RWPE1 (cell line): ENCODE measurements around the gene ERP44.

Source experiments
- CTCF ChIA-PET: fragments of 350-600 bp; sonication (Branson Sonifier 250); formaldehyde crosslinking; extraction: SDS; loops from one replicate; lab custom pipeline; 2021; lab: Yijun Ruan, JAX
- POLR2A ChIA-PET: fragments of 400-600 bp; formaldehyde crosslinking; extraction: SDS; loops from one replicate; lab custom pipeline; 2020; ENCODE audit warnings: antibody characterized with exemption; ENCODE audit not compliant: low non-redundant PET; lab: Yijun Ruan, JAX
- DNase-seq: peaks from one replicate; pipeline ENCODE4 v3.0.0; 2012; ENCODE audit warnings: low spot score
- H3K27ac ChIP-seq: fragments of 450-650 bp; 2 replicates; pipeline ENCODE4 v1.5.1; 2017
- CTCF ChIP-seq: fragments of 450-650 bp; conservative IDR thresholded peaks from 2 replicates; pipeline ENCODE4 v1.5.1; 2017; ENCODE audit warnings: low read depth, mild to moderate bottlenecking

Gene ERP44

GRCh38 chr9:99966716-99967115, 132.1 kb downstream of the ERP44 start:
- peak; percentile 96 for DNase-seq
- POLR2A ChIA-PET = no interaction called here
- H3K27ac ChIP-seq = no peak overlapping the region
- CTCF ChIA-PET = no interaction called here
- TF ChIP-seq CTCF = no peak

DNA sequence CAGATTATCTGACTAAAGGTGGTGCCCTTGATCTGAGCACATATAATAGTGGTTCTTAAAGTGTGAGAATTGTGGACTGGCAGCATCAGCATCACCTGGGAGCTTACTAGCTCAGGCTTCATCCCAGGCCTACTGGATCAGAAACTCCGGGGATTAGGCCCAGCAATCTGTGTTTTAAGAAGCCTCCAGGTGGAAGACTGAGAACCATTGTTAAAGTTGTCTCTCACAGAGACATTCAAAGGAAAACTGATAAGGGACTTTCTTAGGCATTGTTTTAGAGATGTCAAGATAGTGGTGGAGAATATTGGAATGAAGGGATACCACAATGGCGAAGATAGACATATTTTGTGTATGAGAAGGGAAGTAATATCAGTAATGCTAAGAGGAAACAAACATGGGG, 132.8 kb downstream of the ERP44 start:
- DNase-seq = no peak
- no peak for TF ChIP-seq CTCF
- no peak overlapping the region for H3K27ac ChIP-seq
- ChIA-PET POLR2A (no interaction called here), CTCF (interaction anchor here (0.6 kb wide), 1 partner anchor 117 kb away, joined by 4 read pairs; no protein-coding TSS in a partner anchor)

DNA sequence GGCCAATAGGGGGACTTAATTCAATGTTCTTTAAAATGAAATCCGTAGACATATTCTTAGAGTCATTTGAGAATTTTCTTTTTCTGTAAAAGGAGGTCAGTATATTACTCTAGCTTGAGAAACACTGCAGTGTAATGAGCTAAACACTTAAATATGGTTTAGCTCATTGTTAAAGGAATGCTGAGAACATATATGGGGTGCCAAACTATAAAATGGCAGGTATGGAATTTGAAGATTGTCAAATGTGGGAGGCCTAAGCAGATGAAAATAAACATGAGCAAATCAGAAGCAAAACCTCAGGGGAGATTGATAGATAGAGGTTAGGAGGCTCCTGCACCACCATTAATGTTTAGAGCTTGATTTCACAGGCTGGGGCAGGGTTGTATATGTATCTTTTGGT, 134.5 kb downstream of the ERP44 start:
- no peak for TF ChIP-seq CTCF
- ChIA-PET POLR2A (no interaction called here), CTCF (interaction anchor here (0.6 kb wide), 1 partner anchor 31 kb away, joined by 3 read pairs; no protein-coding TSS in a partner anchor)
- no peak for DNase-seq
- no peak overlapping the region for H3K27ac ChIP-seq

GRCh38 chr9:99962680-99963261, 136.0 kb downstream of the ERP44 start:
- POLR2A ChIA-PET = no interaction called here
- no peak overlapping the region for H3K27ac ChIP-seq
- DNase-seq = no peak
- CTCF ChIA-PET = interaction anchor here (0.6 kb wide), 1 partner anchor 485 kb away, joined by 3 read pairs; no protein-coding TSS in a partner anchor
- TF ChIP-seq CTCF = no peak

DNA sequence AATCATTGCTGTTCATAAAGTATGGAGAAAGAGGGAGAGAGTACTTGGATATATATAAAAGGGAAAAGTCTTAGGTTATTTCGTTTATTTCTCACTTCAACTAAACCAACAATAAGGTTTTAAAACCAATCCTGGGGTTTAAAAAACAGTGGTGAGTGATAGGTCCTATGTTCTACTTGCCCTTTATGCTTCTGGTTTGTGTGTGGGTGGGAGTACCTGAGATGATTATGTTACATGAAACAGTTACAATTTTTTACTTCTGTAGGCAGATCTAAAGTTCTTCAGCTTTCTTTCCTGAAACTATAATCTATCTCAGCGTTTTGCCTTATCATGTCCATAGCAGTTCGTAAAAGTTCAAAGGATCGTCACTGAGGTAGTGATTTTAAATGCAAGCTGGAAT, 143.2 kb downstream of the ERP44 start:
- H3K27ac ChIP-seq = no peak overlapping the region
- ChIA-PET CTCF (interaction anchor here (1.3 kb wide), 1 partner anchor 37 kb away, joined by 3 read pairs; no protein-coding TSS in a partner anchor), POLR2A (no interaction called here)

GRCh38 chr9:99954819-99955218, 144.0 kb downstream of the ERP44 start:
- DNase-seq = no peak
- CTCF ChIA-PET = interaction anchor here (0.6 kb wide), 1 partner anchor 102 kb away, joined by 3 read pairs; no protein-coding TSS in a partner anchor
- POLR2A ChIA-PET = no interaction called here
- no peak overlapping the region for H3K27ac ChIP-seq
- TF ChIP-seq CTCF = no peak

More for the DNA sequence above, 143.2 kb downstream of the ERP44 start:
- no peak for TF ChIP-seq CTCF
- DNase-seq = no peak
